Measurements from ENCODE around the gene TTC28.

Gene TTC28

GRCh38 chr22:28299309-28299708 lies 380.3 kb downstream of the TTC28 start:
- in situ Hi-C loops (cut with MboI; ENCODE audit: low sequenced_read_pairs) = no loop called here

- in situ Hi-C loops (cut with MboI; ENCODE audit: low sequenced_read_pairs) = no loop called here
These were observed 382.1 kb downstream of the TTC28 start for GRCh38 chr22:28297504-28297903.

DNA sequence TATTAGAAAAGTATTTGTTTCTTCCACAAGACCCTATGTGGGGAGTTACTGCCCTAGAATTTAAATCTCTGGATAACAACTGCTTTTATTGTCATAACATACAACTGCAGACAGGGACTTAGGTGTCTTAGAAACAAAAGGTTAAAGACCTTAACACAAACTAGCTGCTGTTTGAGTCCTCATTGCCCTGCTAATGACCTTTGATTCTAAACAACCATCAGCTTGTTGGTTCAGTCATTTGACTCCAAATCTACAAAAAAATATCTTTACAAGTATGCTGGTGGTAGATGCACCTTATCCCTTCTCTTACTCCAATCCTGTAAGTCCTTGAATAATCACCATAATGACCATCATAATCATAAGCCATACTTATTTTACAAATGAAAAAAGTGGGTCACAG lies 383.2 kb downstream of the TTC28 start:
- in situ Hi-C loops (cut with MboI; ENCODE audit: low sequenced_read_pairs) = no loop called here

DNA sequence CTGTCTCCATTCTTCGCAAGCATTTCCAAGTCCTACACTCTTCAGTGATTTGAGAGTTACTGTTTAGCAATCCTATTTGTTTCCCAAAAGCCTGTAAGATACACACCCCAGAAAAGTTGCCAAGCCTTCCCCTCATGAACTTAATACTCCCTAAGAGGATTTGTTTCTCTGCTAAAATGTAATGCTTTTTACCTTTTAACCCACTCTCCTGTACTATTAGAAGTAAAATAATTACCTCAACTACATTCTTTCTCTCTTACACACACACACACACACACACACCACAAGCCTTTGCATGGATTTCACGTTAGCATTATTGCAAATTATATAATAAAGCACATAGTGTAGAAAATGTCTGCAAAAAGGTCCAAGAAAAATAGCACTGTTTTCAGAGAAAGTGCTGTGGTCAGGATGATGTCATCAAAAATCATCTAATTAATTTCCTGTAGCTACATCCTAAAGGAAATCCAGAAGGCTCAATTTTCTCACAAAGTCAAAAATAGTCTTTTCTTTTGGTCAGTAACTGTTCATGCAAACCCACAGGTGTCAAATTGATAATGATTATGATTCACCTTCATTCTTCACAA lies 396.5 kb downstream of the TTC28 start:
- in situ Hi-C loops (cut with MboI; ENCODE audit: low sequenced_read_pairs) = no loop called here

- in situ Hi-C loops (cut with MboI; ENCODE audit: low sequenced_read_pairs) = no loop called here
These were observed 397.1 kb downstream of the TTC28 start for GRCh38 chr22:28282405-28283067.

- in situ Hi-C loops (cut with MboI; ENCODE audit: low sequenced_read_pairs) = no loop called here
These were observed 399.8 kb downstream of the TTC28 start for GRCh38 chr22:28279888-28280287.

GRCh38 chr22:28269277-28269676 lies 410.4 kb downstream of the TTC28 start:
- in situ Hi-C loops (cut with MboI; ENCODE audit: low sequenced_read_pairs) = no loop called here

- in situ Hi-C loops (cut with MboI; ENCODE audit: low sequenced_read_pairs) = no loop called here
These were observed 410.8 kb downstream of the TTC28 start for GRCh38 chr22:28268850-28269249.

- in situ Hi-C loops (cut with MboI; ENCODE audit: low sequenced_read_pairs) = no loop called here
These were observed 411.5 kb downstream of the TTC28 start for GRCh38 chr22:28268171-28268570.

GRCh38 chr22:28260619-28261018 lies 419.0 kb downstream of the TTC28 start:
- in situ Hi-C loops (cut with MboI; ENCODE audit: low sequenced_read_pairs) = no loop called here

DNA sequence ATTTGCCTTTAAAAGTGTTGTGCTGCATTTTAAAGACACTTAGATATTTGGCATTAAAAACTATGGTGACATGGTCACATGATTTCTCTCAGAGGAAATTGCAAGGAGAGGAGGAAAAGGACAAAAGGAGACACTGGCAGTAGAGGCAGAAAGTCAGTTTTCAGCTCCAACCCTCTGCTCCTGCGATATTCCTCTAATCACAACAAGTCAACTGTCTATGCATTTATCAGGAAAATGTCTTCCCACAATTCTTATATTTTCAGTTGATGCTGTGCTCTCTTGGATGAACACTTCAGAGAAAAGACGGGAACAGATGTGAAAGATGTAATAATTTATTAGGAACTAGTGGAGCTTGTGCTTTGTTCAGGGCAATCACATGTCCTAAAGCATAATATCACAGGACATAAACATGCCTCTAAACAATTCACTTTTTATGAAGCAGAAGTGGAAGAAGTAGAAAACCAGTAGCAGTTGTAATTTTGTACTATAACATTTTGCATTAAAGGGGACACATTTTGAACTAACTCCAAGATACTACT lies 419.8 kb downstream of the TTC28 start:
- in situ Hi-C loops (cut with MboI; ENCODE audit: low sequenced_read_pairs) = no loop called here

DNA sequence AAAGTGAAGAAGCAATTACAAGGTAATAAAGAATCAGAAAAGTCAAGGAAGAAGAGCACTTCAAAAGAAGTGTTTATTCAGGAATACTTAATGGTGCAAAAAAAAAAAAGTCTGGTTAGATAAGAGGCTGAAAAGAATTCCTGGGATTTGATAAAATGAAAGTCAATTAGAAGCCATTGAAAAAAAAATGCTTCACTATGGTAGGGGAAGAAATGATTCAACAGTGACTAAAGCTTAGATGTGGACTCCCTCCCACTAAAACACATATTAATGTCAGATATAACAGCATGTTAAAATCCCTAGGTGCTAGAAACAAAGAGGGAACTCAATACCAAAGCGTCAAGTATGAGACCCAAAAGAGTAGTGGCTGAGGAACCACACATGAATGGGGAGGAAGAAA lies 425.2 kb downstream of the TTC28 start:
- in situ Hi-C loops (cut with MboI; ENCODE audit: low sequenced_read_pairs) = no loop called here

- in situ Hi-C loops (cut with MboI; ENCODE audit: low sequenced_read_pairs) = no loop called here
These were observed 427.1 kb downstream of the TTC28 start for GRCh38 chr22:28252539-28252938.

- in situ Hi-C loops (cut with MboI; ENCODE audit: low sequenced_read_pairs) = no loop called here
These were observed 429.5 kb downstream of the TTC28 start for GRCh38 chr22:28250036-28250695.

DNA sequence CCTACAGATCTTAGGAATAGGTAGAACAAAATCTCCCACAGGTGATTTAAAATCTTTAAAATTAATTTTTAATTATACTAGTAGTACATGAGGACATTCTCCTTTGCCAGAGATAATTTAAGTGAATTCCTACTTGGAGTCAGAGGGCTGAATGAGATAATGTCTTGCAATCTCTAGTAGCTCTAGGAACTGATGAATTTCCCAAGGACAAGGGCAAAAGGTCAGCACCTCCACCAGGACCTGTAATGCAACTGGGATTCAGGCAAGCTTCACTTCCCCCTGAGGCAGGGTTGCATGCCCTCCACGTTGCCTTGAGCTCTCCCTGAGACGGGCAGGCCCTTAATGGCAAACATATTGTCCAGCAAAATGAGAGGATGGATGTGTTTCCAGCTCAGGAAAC lies 430.2 kb downstream of the TTC28 start:
- in situ Hi-C loops (cut with MboI; ENCODE audit: low sequenced_read_pairs) = no loop called here

DNA sequence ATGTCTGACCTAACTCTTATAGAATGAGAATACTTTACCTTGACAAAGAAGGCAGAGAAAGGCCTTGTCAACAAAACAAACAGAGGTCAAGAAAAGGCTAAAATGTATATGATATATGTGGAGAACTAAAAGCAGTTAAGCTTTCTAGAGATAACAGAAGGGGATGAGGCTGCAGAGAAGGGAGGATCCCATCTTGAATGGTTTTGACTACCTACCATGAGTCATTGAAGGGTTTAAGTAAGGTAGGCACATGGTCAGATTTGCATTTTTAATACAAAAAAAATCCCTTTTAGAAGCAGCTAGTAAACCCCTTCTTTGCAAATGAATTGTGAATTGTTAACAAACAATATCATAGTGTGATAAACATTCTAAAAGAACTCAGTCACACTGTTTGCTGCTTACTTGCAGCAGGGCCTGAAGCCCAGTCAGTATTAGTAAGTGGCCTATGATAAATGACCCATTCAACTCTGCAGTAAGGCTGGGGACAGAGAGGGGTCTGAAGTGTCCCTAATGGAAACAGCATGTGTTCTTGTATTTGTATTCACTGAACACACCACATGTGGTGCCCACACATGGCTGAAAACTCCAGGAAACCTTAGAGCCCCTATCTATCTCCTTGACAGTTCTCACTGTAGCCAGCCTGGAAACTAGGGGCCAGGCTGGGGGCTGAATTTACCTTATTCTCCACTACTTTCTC lies 431.8 kb downstream of the TTC28 start:
- in situ Hi-C loops (cut with MboI; ENCODE audit: low sequenced_read_pairs) = no loop called here

DNA sequence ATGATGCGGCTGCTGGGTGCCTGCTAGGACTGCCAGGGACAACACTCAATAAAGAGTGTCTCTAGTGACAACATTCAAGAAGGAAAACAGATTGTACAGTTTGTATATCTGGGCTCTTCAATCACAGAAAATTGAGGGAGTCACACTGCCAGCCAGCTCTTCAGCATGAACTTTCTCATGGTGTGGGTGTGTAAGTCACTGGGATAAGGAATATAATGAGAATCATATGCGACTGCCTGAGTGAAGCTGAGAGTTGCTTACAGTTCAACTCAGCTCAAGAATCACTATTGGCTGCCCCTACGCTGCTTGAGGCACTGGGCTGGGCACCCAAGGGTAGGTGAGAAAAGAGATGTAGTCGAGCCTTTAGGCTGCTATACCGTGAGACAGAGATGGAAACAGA lies 432.5 kb downstream of the TTC28 start:
- in situ Hi-C loops (cut with MboI; ENCODE audit: low sequenced_read_pairs) = no loop called here

DNA sequence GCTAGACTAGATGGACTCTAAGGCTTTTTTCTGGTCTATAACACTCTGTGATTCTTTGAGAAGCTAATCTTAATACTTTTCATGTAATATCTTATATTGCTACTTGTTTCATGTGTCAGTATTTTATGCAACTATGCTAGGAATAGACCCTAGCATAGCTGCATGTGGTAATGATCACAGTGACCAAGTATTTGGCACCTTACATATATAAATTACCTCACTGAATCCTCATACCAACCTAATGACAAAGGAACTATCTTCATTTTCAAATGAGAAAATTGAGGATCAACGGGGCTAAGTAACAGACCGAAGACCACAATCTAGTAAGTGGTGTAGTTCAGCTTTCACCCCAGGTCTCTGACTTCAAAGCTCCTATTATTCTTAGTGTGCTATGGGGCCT lies 433.2 kb downstream of the TTC28 start:
- in situ Hi-C loops (cut with MboI; ENCODE audit: low sequenced_read_pairs) = no loop called here

GRCh38 chr22:28245579-28246224 lies 433.9 kb downstream of the TTC28 start:
- in situ Hi-C loops (cut with MboI; ENCODE audit: low sequenced_read_pairs) = no loop called here

- in situ Hi-C loops (cut with MboI; ENCODE audit: low sequenced_read_pairs) = no loop called here
These were observed 434.9 kb downstream of the TTC28 start for GRCh38 chr22:28244757-28245156.

- in situ Hi-C loops (cut with MboI; ENCODE audit: low sequenced_read_pairs) = no loop called here
These were observed 436.1 kb downstream of the TTC28 start for GRCh38 chr22:28243539-28243938.
